ENCODE results near the gene GCNT1.

GCNT1 gene

DNA sequence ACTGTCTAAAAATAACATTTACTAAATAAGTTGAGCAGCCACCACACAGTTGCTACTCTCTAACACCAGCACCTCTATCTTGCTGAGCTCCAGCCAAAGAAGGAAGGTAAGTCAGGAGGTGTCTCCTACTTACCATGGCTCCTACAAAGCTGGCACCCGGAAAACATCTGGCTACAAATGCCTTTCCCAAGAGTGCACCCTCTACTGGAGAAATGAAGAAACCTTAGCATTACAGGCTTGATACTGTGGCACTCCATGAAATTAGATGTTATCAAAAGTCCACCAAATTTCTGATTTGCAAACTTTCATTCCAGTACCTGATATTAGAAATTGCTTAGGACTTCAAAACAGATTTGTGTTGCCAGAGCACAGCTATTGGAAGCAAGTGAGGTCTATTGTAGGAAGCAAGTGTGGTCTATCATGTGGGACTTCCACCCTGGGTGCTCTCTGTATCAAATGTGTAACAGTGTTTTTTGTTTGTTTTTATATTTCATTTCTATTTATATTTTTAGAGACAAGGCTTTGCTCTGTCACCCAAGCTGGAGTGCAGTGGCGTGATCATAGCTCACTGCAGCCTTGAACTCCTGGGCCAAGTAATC, 39.1 kb upstream of the GCNT1 start:
- H3K4me3 ChIP-seq (replicated peaks; ENCODE audit: low read depth, low read length): no peak overlapping the region
- DNase-seq (ENCODE audit: low read depth): peak; percentile 40
- peak; percentile 63 for TF ChIP-seq CTCF (IDR thresholded peaks at IDR 0.05; ENCODE audit: low read length, missing control alignments)

GRCh38 chr9:76423216-76424177, 35.5 kb upstream of the GCNT1 start:
- TF ChIP-seq CTCF (IDR thresholded peaks at IDR 0.05; ENCODE audit: low read length, missing control alignments): no peak
- DNase-seq (ENCODE audit: low read depth): no peak
- no peak overlapping the region for H3K4me3 ChIP-seq (replicated peaks; ENCODE audit: low read depth, low read length)

DNA sequence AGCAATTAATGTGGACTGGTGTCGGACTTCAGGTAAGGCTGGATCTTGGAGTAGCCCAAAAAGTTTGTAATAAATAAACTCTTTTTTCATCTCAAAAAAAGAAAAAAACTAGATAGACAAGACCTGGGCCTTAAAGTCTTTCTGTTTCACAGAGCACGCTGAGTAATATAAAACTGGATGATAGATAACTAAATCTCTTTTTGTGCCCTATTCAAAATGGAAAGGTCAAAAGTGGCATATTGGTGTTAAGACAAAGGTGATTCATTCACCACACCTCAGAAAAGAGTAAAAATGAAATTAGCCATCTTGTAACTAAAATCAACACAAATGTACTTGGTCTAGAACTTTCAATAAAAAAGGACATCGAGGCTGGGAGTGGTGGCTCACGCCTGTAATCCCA, 34.5 kb upstream of the GCNT1 start:
- no peak overlapping the region for H3K4me3 ChIP-seq (replicated peaks; ENCODE audit: low read depth, low read length)
- no peak for DNase-seq (ENCODE audit: low read depth)
- no peak for TF ChIP-seq CTCF (IDR thresholded peaks at IDR 0.05; ENCODE audit: low read length, missing control alignments)

- no peak for TF ChIP-seq CTCF (IDR thresholded peaks at IDR 0.05; ENCODE audit: low read length, missing control alignments)
- no peak overlapping the region for H3K4me3 ChIP-seq (replicated peaks; ENCODE audit: low read depth, low read length)
- no peak for DNase-seq (ENCODE audit: low read depth)
These were observed 33.1 kb upstream of the GCNT1 start for GRCh38 chr9:76425677-76426453.

- no peak overlapping the region for H3K4me3 ChIP-seq (replicated peaks; ENCODE audit: low read depth, low read length)
- TF ChIP-seq CTCF (IDR thresholded peaks at IDR 0.05; ENCODE audit: low read length, missing control alignments): no peak
- no peak for DNase-seq (ENCODE audit: low read depth)
These were observed 32.1 kb upstream of the GCNT1 start for GRCh38 chr9:76426807-76427419.

GRCh38 chr9:76431601-76432000, 27.4 kb upstream of the GCNT1 start:
- no peak for DNase-seq (ENCODE audit: low read depth)
- H3K4me3 ChIP-seq (replicated peaks; ENCODE audit: low read depth, low read length): no peak overlapping the region
- TF ChIP-seq CTCF (IDR thresholded peaks at IDR 0.05; ENCODE audit: low read length, missing control alignments): no peak
